GM19240 (cell line): Measurements from ENCODE around the gene COL25A1.
"Not testable (repeated sequence)": the region's sequence is repeated elsewhere in the genome, so short reads cannot be mapped to it uniquely, and the experiment has no call there.

Experiments
- DNase-seq: peaks from one replicate; pipeline ENCODE4 v3.0.0; 2011; ENCODE audit warnings: low spot score; ENCODE audit not compliant: insufficient read length

Gene COL25A1

DNA sequence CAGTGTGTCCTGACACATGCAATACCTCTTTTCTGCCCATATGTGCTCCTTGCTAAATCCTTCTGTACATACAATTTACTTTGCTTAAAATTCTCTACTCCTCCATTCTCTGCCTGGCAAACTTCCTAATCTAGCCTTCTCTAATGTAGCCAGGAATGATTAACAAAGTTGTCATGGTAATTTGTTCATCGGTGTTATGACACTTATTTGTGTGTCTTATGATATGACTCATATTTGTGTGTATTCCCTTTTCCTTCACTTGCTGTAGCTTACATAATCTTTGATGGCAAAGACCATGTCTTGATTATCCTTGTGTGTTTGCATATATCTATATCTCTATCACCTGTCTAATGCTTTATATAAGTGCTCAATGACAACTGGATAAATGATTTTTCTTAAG lies 133.3 kb downstream of the COL25A1 start:
- DNase-seq, result no peak

DNA sequence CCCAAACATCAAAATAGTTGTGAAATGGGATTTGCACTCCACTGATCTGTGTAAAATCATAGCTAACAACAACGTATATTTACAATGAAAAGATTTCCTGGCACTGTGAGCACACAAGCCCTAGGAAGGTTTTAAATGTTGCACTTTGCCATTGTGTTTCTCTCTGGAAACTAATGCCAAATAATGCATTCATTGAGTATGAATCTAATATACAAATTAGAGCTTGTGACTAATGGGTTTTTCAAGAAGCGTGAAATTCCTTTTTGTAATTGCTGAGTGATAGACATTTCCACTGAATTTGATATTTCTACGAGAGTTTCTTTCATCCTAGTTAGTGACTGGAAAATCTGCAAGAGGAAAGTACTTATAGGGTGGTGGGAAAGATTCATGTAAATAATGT lies 135.9 kb downstream of the COL25A1 start:
- DNase-seq, result no peak

- no peak for DNase-seq
Measured at GRCh38 chr4:109166126-109166525, 136.3 kb downstream of the COL25A1 start.

- no peak for DNase-seq
Measured at GRCh38 chr4:109164011-109164410, 138.4 kb downstream of the COL25A1 start.

GRCh38 chr4:109163493-109163892 lies 139.0 kb downstream of the COL25A1 start:
- DNase-seq, result no peak

DNA sequence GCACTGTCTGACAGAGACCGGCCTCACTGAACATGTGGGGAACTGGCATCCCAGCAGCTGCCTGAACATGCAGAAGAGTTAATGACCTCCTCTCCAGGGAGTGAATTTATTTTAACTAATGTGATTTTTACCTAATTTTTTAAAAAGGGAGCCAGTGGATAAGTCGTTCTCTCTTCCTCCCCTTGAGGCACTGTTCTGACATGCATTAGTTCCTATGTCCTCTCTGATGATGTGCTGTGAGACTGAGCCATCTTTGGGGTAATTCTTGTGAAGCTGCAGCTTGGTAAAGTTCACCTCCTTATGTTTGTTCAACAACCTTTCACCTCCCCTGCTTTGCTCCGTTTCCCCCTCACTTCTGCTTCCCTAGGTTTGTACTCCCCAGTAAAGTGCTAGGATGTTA lies 139.7 kb downstream of the COL25A1 start:
- DNase-seq, result no peak

DNA sequence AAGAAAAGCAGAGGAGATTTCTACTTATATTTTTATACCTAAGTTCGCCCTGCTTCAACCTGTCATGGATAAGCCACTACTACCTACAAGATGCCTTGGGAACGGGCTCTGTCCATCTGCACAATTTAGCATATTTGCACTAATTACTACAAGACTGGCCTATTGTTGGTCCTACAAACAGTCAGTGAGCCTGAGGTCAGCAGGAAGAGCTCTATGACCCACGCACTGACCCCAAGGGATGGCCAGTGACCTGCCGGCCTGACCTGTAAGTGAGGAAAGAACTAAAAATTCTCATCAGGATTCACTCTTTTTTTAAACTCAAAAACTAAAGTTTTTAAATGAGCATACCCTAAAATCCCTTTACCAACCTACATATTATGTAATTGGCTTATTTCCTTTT lies 142.0 kb downstream of the COL25A1 start:
- DNase-seq, result no peak

GRCh38 chr4:109157696-109158095 lies 144.8 kb downstream of the COL25A1 start:
- no peak for DNase-seq

- no peak for DNase-seq
Measured at GRCh38 chr4:109157205-109157604, 145.3 kb downstream of the COL25A1 start.

- DNase-seq, result no peak
Measured at GRCh38 chr4:109156356-109156755, 146.1 kb downstream of the COL25A1 start.

DNA sequence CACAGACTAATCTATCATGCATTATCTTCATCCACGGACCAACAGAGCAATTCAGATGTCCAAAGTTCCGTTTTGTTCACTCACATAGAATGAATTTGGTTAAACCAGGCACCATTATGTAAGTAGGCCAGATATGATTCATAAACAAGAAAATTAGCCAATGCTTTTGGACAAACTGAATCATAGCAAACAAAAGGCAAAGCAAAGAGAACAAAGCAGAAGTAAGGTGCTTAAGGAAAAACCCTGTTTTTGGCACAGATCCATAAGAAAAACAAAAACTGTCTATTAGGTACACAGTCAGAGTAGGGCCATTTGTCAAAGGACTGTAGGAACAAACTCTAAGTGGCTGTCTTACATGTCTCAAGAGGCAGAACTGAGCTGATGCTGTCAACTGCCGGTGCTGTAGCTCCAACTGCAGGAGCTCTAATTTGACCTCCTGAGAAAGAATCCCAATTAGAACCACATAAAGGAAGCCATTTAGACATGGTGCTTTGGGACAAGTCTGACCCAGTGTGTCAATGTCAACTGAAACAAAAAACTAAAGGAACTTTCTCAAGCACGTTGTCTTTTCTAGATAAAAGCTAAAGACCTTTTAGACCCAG lies 146.7 kb downstream of the COL25A1 start:
- no peak for DNase-seq

DNA sequence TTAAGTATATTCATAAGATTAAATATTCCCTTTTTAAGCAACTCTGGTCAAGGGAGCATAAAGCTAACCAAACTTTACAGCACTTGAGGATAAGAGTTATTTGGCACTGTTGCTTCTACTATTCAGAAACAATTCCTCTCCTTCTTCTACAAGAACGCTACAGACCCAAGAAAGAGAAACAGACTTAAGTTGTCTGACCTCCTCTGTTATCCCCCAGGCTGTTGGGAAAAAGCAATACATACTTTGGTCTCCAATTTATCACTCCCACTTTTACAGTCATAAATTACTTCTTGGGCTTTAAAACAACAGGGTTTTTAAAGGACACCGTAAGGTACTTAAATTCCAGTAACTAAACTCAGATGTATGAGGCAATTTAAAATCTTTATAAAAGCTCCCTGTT lies 147.4 kb downstream of the COL25A1 start:
- DNase-seq, result no peak

GRCh38 chr4:109154424-109154823 lies 148.0 kb downstream of the COL25A1 start:
- no peak for DNase-seq

GRCh38 chr4:109149836-109150235 lies 152.6 kb downstream of the COL25A1 start:
- DNase-seq, result no peak

- DNase-seq, result no peak
Measured at GRCh38 chr4:109148577-109149075, 153.8 kb downstream of the COL25A1 start.

- no peak for DNase-seq
Measured at GRCh38 chr4:109147135-109147534, 155.3 kb downstream of the COL25A1 start.

GRCh38 chr4:109146499-109146898 lies 156.0 kb downstream of the COL25A1 start:
- DNase-seq, result no peak

DNA sequence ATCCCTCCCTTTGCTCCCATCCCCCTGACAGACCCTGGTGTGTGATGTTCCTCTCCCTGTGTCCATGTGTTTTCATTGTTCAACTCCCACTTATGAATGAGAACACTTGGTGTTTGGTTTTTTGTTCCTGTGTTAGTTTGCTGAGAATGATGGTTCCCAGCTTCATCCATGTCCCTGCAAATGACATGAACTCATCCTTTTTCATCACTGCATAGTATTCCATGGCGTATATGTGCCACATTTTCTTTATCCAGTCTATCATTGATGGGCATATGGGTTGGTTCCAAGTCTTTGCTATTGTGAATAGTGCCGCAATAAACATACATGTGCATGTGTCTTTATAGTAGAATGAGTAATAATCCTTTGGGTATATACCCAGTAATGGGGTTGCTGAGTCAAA lies 164.3 kb downstream of the COL25A1 start:
- DNase-seq, result not testable (repeated sequence)

- no peak for DNase-seq
Measured at GRCh38 chr4:109134921-109135320, 167.5 kb downstream of the COL25A1 start.

GRCh38 chr4:109134268-109134667 lies 168.2 kb downstream of the COL25A1 start:
- DNase-seq, result no peak

DNA sequence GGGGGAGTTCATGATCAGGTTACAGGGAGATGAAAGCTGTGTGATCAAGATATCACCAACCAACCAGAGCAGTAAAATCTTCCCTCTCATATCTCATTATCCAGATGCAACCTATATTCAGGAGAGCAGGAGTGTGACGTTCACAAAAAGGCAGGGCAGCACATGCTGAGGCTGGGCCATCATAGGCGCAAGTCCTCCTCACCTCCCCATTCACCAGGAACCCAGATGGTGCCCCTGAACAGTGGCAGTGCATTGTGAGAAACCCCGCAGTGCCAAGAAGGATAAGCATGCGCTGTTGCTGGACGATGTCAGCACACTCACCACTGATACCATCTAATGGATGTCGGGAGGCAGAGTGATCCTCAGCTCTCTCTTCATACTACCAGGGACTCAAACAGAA lies 170.9 kb downstream of the COL25A1 start:
- DNase-seq, result no peak

DNA sequence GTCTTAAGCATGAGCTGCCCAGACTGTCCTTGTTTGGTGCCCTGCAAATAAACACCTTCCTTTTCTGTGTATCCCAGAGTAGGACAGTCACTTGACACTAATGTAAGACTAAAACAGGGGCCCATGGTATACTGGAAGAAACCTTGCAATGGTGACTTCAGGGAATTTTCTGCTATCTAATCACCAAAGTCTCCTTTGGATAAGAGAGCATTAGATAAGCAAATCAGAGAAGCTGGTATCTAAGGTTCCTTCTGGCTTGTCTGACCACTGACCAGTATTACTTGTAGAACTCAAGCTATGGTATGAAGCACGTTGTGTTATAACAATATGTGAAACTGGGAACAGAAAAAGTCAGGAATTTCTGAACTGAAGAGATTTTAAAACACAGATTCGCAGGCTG lies 173.9 kb downstream of the COL25A1 start:
- no peak for DNase-seq

DNA sequence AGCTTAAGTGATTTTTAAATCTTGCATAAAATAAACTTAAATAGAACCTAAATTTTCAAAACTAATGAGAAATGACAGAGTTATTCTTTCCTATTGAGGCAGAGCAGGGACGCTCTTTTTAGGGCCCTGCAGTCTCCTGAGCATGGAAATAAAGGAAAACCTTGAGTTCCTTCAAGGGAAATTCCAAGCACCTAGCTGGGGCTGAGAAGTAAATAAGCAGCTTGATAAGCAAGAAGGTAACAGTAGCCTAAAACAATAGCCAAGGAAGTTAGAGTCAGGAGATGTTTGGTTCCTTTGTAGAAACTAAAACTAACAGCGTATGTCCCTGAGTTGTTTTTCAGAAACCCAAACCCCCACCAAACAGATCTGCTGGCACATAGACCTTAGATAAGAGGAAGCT lies 174.6 kb downstream of the COL25A1 start:
- no peak for DNase-seq

GRCh38 chr4:109126856-109127255 lies 175.6 kb downstream of the COL25A1 start:
- DNase-seq, result no peak
